Hepatocyte (in vitro differentiated cells): ENCODE measurements around the gene NOD2. TPM values are rescaled to one million over a fixed set of nuclear protein-coding genes. Genes with fewer than 3 reads are reported as not detected.

ENCODE experiments used
- DNase-seq: peaks from one replicate; pipeline ENCODE4 v3.0.0-alpha.2; 2016; ENCODE audit warnings: low spot score
- H2AFZ ChIP-seq: fragments of 200-600 bp; sonication (generic); 2 replicates; pipeline ENCODE4 v1.6.0; 2016; ENCODE audit warnings: antibody characterized with exemption, mild to moderate bottlenecking
- H3K27ac ChIP-seq: fragments of 200-600 bp; sonication (generic); 2 replicates; pipeline ENCODE4 v1.5.1; 2016; ENCODE audit warnings: mild to moderate bottlenecking
- H3K27me3 ChIP-seq: fragments of 200-600 bp; sonication (generic); 2 replicates; pipeline ENCODE4 v1.6.1; 2016
- H3K36me3 ChIP-seq: fragments of 200-600 bp; sonication (generic); replicated peaks from 2 replicates; pipeline ENCODE4 v1.5.1; 2016; ENCODE audit warnings: low read depth; ENCODE audit not compliant: insufficient read depth
- H3K4me1 ChIP-seq: fragments of 200-600 bp; sonication (generic); 2 replicates; pipeline ENCODE4 v1.5.1; 2016; ENCODE audit warnings: mild to moderate bottlenecking, moderate library complexity; ENCODE audit not compliant: insufficient read depth
- H3K4me2 ChIP-seq: fragments of 200-600 bp; sonication (generic); 2 replicates; pipeline ENCODE4 v1.6.0; 2016
- H3K4me3 ChIP-seq: fragments of 200-600 bp; sonication (generic); 2 replicates; pipeline ENCODE4 v1.5.1; 2016; ENCODE audit warnings: mild to moderate bottlenecking
- H3K79me2 ChIP-seq: fragments of 200-600 bp; sonication (generic); 2 replicates; pipeline ENCODE4 v1.6.0; 2017; ENCODE audit warnings: mild to moderate bottlenecking
- H3K9me2 ChIP-seq: fragments of 200-600 bp; sonication (generic); replicated peaks from 2 replicates; pipeline ENCODE4 v1.6.0; 2017; ENCODE audit warnings: mild to moderate bottlenecking; ENCODE audit not compliant: insufficient read depth
- H3K9me3 ChIP-seq: fragments of 200-600 bp; sonication (generic); 2 replicates; pipeline ENCODE4 v1.5.1; 2016; ENCODE audit warnings: low read depth, mild to moderate bottlenecking
- H4K20me1 ChIP-seq: fragments of 200-600 bp; sonication (generic); 2 replicates; pipeline ENCODE4 v1.6.0; 2016; ENCODE audit warnings: mild to moderate bottlenecking; ENCODE audit not compliant: insufficient read depth, poor library complexity, severe bottlenecking
- EZH2 ChIP-seq: fragments of 200-600 bp; sonication (generic); IDR thresholded peaks from 2 replicates; pipeline ENCODE4 v1.6.1; 2016; ENCODE audit warnings: antibody characterized with exemption, mild to moderate bottlenecking, borderline replicate concordance
- EZH2phosphoT487 ChIP-seq: fragments of 200-600 bp; sonication (generic); IDR thresholded peaks from one replicate; pipeline ENCODE4 v1.6.1; 2018; ENCODE audit warnings: antibody characterized with exemption, mild to moderate bottlenecking, low read depth, moderate library complexity; ENCODE audit not compliant: unreplicated experiment, severe bottlenecking
- WGBS: methylation state at CpG from one replicate; pipeline ENCODE4 v1.1.6; 2016; ENCODE audit warnings: low lambda C conversion rate; ENCODE audit errors: missing lambda C conversion rate; 5-methylcytosine and 5-hydroxymethylcytosine counted together
- polyA plus RNA-seq: library from polyadenylated mRNA; unstranded; fragments of >200 nt; fragmentation: Nextera tagmentation; extraction: Ambion mirVana; gene quantifications from 2 replicates; pipeline ENCODE4 v1.2.1, GENCODE V29; 2016
- total RNA-seq: library from RNA; depleted of rRNA; stranded (reverse); fragments of >200 nt; gene quantifications from 2 replicates; pipeline ENCODE4 v1.2.3, GENCODE V29; 2014
- TF ChIP-seq, protein P1 (sequence below): fragments of 200-600 bp; sonication (generic); IDR thresholded peaks from 2 replicates; pipeline ENCODE4 v1.5.1; 2016; ENCODE audit warnings: antibody characterized with exemption, mild to moderate bottlenecking; ENCODE audit not compliant: poor library complexity

Gene NOD2
- total and polyA plus RNA-seq, 2 experiments from 2014 or later, result 0.13 TPM; not detected in 1

DNA sequence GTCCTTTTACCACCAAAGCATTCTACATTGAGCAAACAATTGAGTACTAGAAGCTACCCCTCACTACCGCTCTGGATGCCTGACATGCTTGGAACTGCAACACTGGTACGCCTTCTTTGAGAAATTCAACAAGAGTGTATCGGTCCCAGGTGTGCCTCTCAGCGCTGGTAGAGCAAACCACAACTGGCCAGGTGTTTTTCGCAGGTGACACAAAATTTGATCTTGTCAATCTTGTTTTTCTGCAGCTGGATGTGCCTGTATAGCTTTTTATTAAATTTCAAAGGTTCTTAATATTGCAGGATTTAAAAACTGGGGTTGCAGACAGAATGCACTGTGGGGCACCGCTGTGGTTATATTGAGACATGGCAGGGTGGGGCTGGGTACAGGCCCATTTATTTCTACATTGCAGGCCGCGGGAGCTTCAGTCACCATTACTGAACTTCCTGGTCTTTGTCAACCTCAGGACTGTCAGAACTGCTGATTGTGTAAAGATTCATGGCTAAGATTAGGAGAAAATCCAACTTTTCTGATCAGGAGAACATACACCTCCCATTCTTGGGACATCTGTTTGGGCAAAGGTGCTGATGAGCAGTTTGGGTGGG lies 7.8 kb upstream of the NOD2 start:
- WGBS, result 80% methylated on average over 8 of the region's 8 CpGs
- Histone ChIP-seq H3K4me1 (no peaks in the 10 kb centered on the region), H3K36me3 (no peaks in the 10 kb centered on the region), H3K27ac (no peak overlapping the region), H2AFZ (no peak overlapping the region), H3K4me2 (no peak overlapping the region), H3K9me3 (no peaks in the 10 kb centered on the region), H3K79me2 (no peaks in the 10 kb centered on the region), H3K4me3 (no peak overlapping the region), H3K9me2 (no peaks in the 10 kb centered on the region), H3K27me3 (no peaks in the 10 kb centered on the region), H4K20me1 (no peaks in the 10 kb centered on the region)
- no peak for DNase-seq
- no peak for TF ChIP-seq EZH2
- no peak for TF ChIP-seq EZH2phosphoT487
- TF ChIP-seq, protein P1, sequence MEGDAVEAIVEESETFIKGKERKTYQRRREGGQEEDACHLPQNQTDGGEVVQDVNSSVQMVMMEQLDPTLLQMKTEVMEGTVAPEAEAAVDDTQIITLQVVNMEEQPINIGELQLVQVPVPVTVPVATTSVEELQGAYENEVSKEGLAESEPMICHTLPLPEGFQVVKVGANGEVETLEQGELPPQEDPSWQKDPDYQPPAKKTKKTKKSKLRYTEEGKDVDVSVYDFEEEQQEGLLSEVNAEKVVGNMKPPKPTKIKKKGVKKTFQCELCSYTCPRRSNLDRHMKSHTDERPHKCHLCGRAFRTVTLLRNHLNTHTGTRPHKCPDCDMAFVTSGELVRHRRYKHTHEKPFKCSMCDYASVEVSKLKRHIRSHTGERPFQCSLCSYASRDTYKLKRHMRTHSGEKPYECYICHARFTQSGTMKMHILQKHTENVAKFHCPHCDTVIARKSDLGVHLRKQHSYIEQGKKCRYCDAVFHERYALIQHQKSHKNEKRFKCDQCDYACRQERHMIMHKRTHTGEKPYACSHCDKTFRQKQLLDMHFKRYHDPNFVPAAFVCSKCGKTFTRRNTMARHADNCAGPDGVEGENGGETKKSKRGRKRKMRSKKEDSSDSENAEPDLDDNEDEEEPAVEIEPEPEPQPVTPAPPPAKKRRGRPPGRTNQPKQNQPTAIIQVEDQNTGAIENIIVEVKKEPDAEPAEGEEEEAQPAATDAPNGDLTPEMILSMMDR, result no peak

DNA sequence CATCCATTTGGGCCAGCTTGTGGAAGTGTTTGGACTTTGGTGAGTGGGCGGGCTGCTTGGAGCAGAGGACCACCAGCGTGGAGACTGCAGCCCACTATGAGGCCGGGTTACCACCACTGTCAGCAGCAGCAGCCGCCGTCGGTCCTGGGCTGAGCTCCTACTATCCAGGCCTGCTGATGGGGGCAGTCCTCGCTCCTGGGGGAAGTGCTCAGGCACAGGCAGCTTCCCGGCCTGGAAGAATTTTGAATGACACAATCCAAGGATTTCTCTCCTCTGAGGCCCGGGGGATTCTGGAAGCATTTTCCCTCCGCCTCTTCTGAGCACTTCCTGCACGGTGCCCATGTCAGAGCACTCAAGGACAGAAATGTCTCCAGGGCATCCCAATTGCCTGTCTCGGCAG lies 5.3 kb upstream of the NOD2 start:
- no peak for TF ChIP-seq EZH2phosphoT487
- TF ChIP-seq, protein P1, result no peak
- no peak for TF ChIP-seq EZH2
- H3K27me3 ChIP-seq, result no peaks in the 10 kb centered on the region
- H3K4me1 ChIP-seq, result no peaks in the 10 kb centered on the region
- H3K4me3 ChIP-seq, result no peak overlapping the region
- H2AFZ ChIP-seq, result no peak overlapping the region
- no peaks in the 10 kb centered on the region for H3K79me2 ChIP-seq
- H3K9me3 ChIP-seq, result no peaks in the 10 kb centered on the region
- no peaks in the 10 kb centered on the region for H3K9me2 ChIP-seq
- no peak overlapping the region for H3K27ac ChIP-seq
- no peak for DNase-seq
- H4K20me1 ChIP-seq, result no peaks in the 10 kb centered on the region
- H3K4me2 ChIP-seq, result no peak overlapping the region
- H3K36me3 ChIP-seq, result no peaks in the 10 kb centered on the region
- WGBS, result 53% methylated on average over 12 of the region's 12 CpGs

DNA sequence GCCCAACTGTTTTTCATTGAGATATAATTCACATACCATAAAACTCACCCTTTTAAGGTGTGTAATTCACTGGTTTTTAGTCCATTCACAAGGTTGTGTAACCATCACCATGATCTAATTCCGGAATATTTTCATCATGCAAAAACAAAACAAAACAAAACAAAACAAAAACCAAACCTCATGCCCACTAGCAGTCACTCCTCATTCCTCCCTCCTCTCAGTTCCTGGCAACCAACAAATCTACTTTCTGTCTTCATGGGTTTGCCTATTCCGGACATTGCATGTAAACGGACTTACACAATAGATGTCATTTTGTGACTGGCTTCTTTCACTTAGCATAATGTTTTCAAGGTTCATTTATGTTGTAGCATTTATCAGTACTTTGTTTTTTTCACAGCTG lies 4.5 kb upstream of the NOD2 start:
- WGBS, result 93% methylated on average over 3 of the region's 3 CpGs
- Histone ChIP-seq H2AFZ (no peak overlapping the region), H3K4me2 (no peak overlapping the region), H3K27me3 (peaks cover 3% of the 10 kb centered on the region), H3K36me3 (no peaks in the 10 kb centered on the region), H3K9me3 (no peaks in the 10 kb centered on the region), H3K9me2 (no peaks in the 10 kb centered on the region), H3K27ac (no peak overlapping the region), H3K4me3 (no peak overlapping the region), H3K79me2 (no peaks in the 10 kb centered on the region), H4K20me1 (no peaks in the 10 kb centered on the region), H3K4me1 (no peaks in the 10 kb centered on the region)
- no peak for DNase-seq
- TF ChIP-seq EZH2 (no peak), EZH2phosphoT487 (no peak)
- TF ChIP-seq, protein P1, result no peak
